ENCODE measurements around the gene CHD1.

GRCh38 chr5:98916540-98916939 is 12.3 kb downstream of the CHD1 start:
- TF ChIP-seq CTCF (IDR thresholded peaks at IDR 0.05; ENCODE audit: low read depth, low read length, poor library complexity, severe bottlenecking), result no peak
- no peak for TF ChIP-seq EZH2phosphoT487 (IDR thresholded peaks at IDR 0.05; ENCODE audit: borderline replicate concordance, low read length)
